Sigmoid colon (tissue), 4 donors: Measurements from ENCODE around the gene MAGEF1.

Experiments
- CTCF ChIP-seq, 4 experiments: fragments of 450-650 bp in 3 of 4; fragments of 200-600 bp in 1 of 4; IDR thresholded peaks; one replicate each; pipeline ENCODE4 v1.5.1; 2016 to 2019; ENCODE audit warnings: antibody characterized with exemption in 4 of 4, mild to moderate bottlenecking in 3 of 4, moderate library complexity in 2 of 4
- POLR2A ChIP-seq, 2 donors: fragments of 450-650 bp; IDR thresholded peaks; one replicate each; pipeline ENCODE4 v1.6.1; 2016; ENCODE audit warnings: antibody characterized with exemption in 2 of 2, mild to moderate bottlenecking in 2 of 2, moderate library complexity in 2 of 2
- POLR2AphosphoS5 ChIP-seq, 4 donors: sonication (generic); formaldehyde crosslinking; IDR thresholded peaks; one replicate each; pipeline ENCODE4 v1.6.1; 2017; ENCODE audit warnings: antibody characterized with exemption in 4 of 4

- TF ChIP-seq CTCF (IDR thresholded peaks at IDR 0.05): no peak
- TF ChIP-seq POLR2A (IDR thresholded peaks at IDR 0.05): no peak
- TF ChIP-seq POLR2AphosphoS5 (IDR thresholded peaks at IDR 0.05): no peak
Observed at GRCh38 chr3:184700759-184701158, 11.1 kb downstream of the MAGEF1 start.
